Choroid plexus epithelial cell (primary cell): ENCODE results near the gene SLC4A5.
A peak's percentile ranks its signal among the peaks of the same experiment; 100 is the strongest.

Experiments used
- DNase-seq: peaks from one replicate; pipeline ENCODE4 v3.0.0-alpha.2; 2010; ENCODE audit warnings: low read depth
- H3K4me3 ChIP-seq: 2 replicates; pipeline ENCODE4 v1.5.1; 2011; ENCODE audit warnings: low read depth, mild to moderate bottlenecking, control low read depth, low read length, moderate library complexity
- CTCF ChIP-seq: conservative IDR thresholded peaks from 2 replicates; pipeline ENCODE4 v1.5.1; 2011; ENCODE audit warnings: low read depth, mild to moderate bottlenecking, control low read depth, inconsistent platforms, low read length, moderate library complexity

The SLC4A5 gene

DNA sequence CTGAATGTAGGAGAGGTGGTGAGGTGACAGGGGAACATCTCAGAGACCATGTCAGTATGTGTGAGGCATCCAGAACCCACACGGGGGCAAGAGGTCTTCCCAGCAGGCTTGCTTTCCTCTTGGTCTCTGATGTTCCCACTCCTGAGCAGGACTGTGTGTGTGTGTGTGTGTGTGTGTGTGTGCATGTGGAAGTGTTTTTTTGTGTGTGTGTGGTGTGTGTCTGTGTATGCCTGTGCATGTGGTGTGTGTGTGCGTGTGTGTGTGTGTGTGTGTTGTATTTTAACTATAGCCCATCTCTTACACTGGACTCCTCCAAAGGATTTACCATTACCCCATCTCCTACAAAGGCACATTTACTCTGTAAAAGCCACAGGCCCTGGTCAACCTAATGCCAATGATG is 40.4 kb downstream of the SLC4A5 start:
- DNase-seq: no peak
- H3K4me3 ChIP-seq: no peak overlapping the region
- TF ChIP-seq CTCF: no peak

GRCh38 chr2:74301262-74301661 is 42.0 kb downstream of the SLC4A5 start:
- no peak for DNase-seq
- no peak overlapping the region for H3K4me3 ChIP-seq
- no peak for TF ChIP-seq CTCF

GRCh38 chr2:74300506-74300905 is 42.7 kb downstream of the SLC4A5 start:
- TF ChIP-seq CTCF: no peak
- H3K4me3 ChIP-seq: no peak overlapping the region
- DNase-seq: no peak

- DNase-seq: no peak
- TF ChIP-seq CTCF: no peak
- H3K4me3 ChIP-seq: no peak overlapping the region
These were observed 45.3 kb downstream of the SLC4A5 start for GRCh38 chr2:74297950-74298349.

GRCh38 chr2:74297391-74297790 is 45.8 kb downstream of the SLC4A5 start:
- no peak for TF ChIP-seq CTCF
- H3K4me3 ChIP-seq: no peak overlapping the region
- no peak for DNase-seq

DNA sequence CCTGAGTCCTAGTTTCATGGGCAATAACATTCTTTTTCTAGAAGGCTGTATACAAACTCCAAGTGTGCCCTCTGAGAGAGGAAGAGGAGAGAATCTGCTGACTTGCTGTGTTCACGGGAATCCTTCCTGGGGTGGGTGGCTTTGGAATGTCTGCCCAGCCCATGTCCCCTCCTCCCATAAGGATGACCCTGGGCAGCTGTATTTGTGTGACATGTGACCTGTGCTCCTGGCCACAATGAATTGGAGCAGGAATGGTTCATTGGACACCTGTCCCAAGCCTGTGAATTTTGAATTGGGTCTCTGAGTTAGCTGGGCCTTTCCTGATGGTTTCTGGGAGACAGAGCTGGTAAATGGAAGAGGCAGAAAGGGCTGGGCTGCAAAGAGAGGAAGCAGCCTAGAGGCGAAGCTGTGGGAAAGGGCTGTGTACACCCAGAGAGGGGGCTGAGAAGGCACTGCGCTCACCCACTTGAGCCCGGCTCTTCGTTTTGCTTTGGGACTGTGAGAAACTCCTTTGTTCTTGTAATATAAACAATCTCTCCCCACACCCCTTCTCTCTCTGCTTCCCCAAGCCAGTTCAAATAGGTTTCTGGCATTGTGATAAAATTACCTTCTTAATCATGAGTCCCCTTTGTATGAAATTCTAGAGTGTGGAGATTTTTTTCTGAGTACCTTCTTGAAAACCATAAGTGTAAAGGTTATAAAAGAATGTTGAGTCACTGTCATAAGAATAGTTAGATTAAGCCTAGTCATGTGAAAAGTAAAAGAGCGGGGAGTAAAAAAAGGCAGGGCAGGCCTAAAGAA is 49.8 kb downstream of the SLC4A5 start:
- peak; percentile 16 for DNase-seq
- H3K4me3 ChIP-seq: no peak overlapping the region
- TF ChIP-seq CTCF: no peak

DNA sequence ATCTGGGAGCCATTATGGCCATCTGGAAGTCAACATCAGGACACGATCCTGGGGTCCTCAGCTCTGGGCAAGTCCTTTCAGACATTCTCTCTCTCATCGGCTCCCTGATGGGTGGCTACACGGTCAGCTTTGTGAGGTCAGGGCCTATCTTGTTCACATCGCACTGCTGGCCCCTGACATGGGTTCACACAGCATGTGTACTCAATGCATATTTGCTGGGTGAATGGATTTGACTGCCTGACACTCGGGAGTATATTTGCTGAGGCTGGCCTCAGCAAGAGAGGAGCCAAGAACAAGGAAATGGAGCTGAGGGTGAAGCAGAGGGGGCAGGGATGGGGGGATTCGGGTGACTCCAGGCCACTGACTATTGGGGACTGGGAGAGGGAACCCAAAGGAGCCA is 50.5 kb downstream of the SLC4A5 start:
- no peak for TF ChIP-seq CTCF
- DNase-seq: peak; percentile 54
- no peak overlapping the region for H3K4me3 ChIP-seq
